GM12878 (cell line): Measurements from ENCODE around the gene MAGI1. TPM values are rescaled to one million over a fixed set of nuclear protein-coding genes. Genes with fewer than 3 reads are reported as not detected.

ENCODE experiments used
- ATAC-seq: fragments of 200-7000 bp; cut with Tn5 transposase; 3 replicates; pipeline ENCODE4 v1.9.1; 2020; ENCODE audit warnings: mild to moderate bottlenecking, moderate library complexity
- BruUV-seq: library from RNA; stranded (reverse); fragments of 400-500 nt; replicated peaks from 2 replicates; lab custom pipeline; 2021; lab: Mats Ljungman, UMichigan
- CTCF ChIA-PET: fragments of 300-600 bp; sonication (Branson Sonifier 250); formaldehyde crosslinking; extraction: SDS; loops from one replicate; lab custom pipeline; 2021; ENCODE audit warnings: inconsistent platforms; lab: Yijun Ruan, JAX
- POLR2A ChIA-PET: fragments of 350-600 bp; formaldehyde crosslinking; extraction: SDS; loops from one replicate; lab custom pipeline; 2021; ENCODE audit warnings: inconsistent platforms; lab: Charles Lee
- RAD21 ChIA-PET: fragments of 300-600 bp; sonication (Branson Sonifier 250); formaldehyde crosslinking; loops from one replicate; lab custom pipeline; 2023; ENCODE audit warnings: antibody characterized with exemption; ENCODE audit not compliant: unreplicated experiment; lab: Charles Lee
- SMC1A ChIA-PET: fragments of 300-600 bp; sonication (Branson Sonifier 250); formaldehyde crosslinking; loops from one replicate; lab custom pipeline; 2023; ENCODE audit not compliant: unreplicated experiment, uncharacterized antibody; lab: Charles Lee
- DNase-seq: peaks from one replicate; pipeline ENCODE4 v3.0.0-alpha.2; 2011; ENCODE audit warnings: low read depth, low spot score
- FAIRE-seq: peaks from 3 replicates; lab custom pipeline; 2011; peaks lifted over from hg19 to GRCh38; lab: Jason Lieb, UNC
- H2AFZ ChIP-seq: 2 replicates; pipeline ENCODE4 v1.6.0; 2011; ENCODE audit warnings: low read depth, low read length, control low read depth; ENCODE audit not compliant: control insufficient read depth
- H3K27ac ChIP-seq: 2 replicates; pipeline ENCODE4 v1.5.1; 2011; ENCODE audit warnings: control low read depth; ENCODE audit not compliant: control insufficient read depth, insufficient read depth
- H3K27me3 ChIP-seq, 2 experiments: replicated peaks in 1 of 2; 2 replicates each; pipeline versions ENCODE4 v1.6.0 to v1.6.1; 2011; ENCODE audit warnings: low read length in 1 of 2; ENCODE audit not compliant: control insufficient read depth in 2 of 2, insufficient read depth in 2 of 2
- H3K36me3 ChIP-seq, 2 experiments: 2 replicates each; pipeline ENCODE4 v1.5.1; 2011; ENCODE audit warnings: low read length in 1 of 2; ENCODE audit not compliant: control insufficient read depth in 2 of 2, insufficient read depth in 2 of 2
- H3K4me1 ChIP-seq: 2 replicates; pipeline ENCODE4 v1.6.1; 2011; ENCODE audit warnings: mild to moderate bottlenecking, low read length, moderate library complexity, mixed read lengths; ENCODE audit not compliant: control insufficient read depth, insufficient read depth
- H3K4me2 ChIP-seq: 2 replicates; pipeline ENCODE4 v1.6.0; 2011; ENCODE audit warnings: control low read depth; ENCODE audit not compliant: control insufficient read depth, insufficient read depth
- H3K4me3 ChIP-seq: fragments of 200-600 bp; sonication (generic); 2 replicates; pipeline ENCODE4 v1.5.1; 2016
- H3K79me2 ChIP-seq: 2 replicates; pipeline ENCODE4 v1.6.0; 2011; ENCODE audit warnings: low read length; ENCODE audit not compliant: control insufficient read depth, insufficient read depth
- H3K9ac ChIP-seq: 2 replicates; pipeline ENCODE4 v1.8.0; 2011; ENCODE audit warnings: low read length, control low read depth, mixed read lengths; ENCODE audit not compliant: control insufficient read depth, insufficient read depth
- H3K9me3 ChIP-seq: replicated peaks from 3 replicates; pipeline ENCODE4 v1.5.1; 2011; ENCODE audit warnings: mild to moderate bottlenecking, low read length; ENCODE audit not compliant: control insufficient read depth, insufficient read depth
- H4K20me1 ChIP-seq: 2 replicates; pipeline ENCODE4 v1.6.0; 2011; ENCODE audit not compliant: control insufficient read depth, insufficient read depth
- BRCA1 ChIP-seq: IDR thresholded peaks from 2 replicates; pipeline ENCODE4 v1.6.1; 2011; ENCODE audit warnings: low read depth, low read length, improper control_type of control experiment
- RAD21 ChIP-seq: IDR thresholded peaks from 2 replicates; pipeline ENCODE4 v1.6.1; 2011; ENCODE audit warnings: mild to moderate bottlenecking, low read depth, low read length, moderate library complexity; ENCODE audit not compliant: insufficient read depth
- SMC3 ChIP-seq: IDR thresholded peaks from 2 replicates; pipeline ENCODE4 v1.6.1; 2011; ENCODE audit warnings: low read length, improper control_type of control experiment, borderline replicate concordance
- SP1 ChIP-seq: IDR thresholded peaks from one replicate; pipeline ENCODE4 v1.6.1; 2011; ENCODE audit warnings: low read depth, low read length
- WGBS: methylation state at CpG from one replicate; pipeline ENCODE4 v1.1.6; 2016; ENCODE audit warnings: low lambda C conversion rate; ENCODE audit not compliant: insufficient replicate concordance, insufficient coverage; ENCODE audit errors: missing lambda C conversion rate; 5-methylcytosine and 5-hydroxymethylcytosine counted together
- in situ Hi-C: fragments of 300-500 bp; cut with MboI; formaldehyde crosslinking; loops from 9 replicates; pipeline ENCODE4 v1.14.3; 2018; ENCODE audit warnings: mixed read lengths
- intact Hi-C: fragments of 100-400 bp; cut with micrococcal nuclease; formaldehyde crosslinking; loops from one replicate; pipeline ENCODE4 v1.14.2; 2022; ENCODE audit not compliant: unreplicated experiment
- polyA plus RNA-seq, 11 experiments: library from polyadenylated mRNA; depleted of rRNA in 4 of 11; unstranded in 6 of 11; stranded (reverse) in 5 of 11; fragments of >200 nt; fragmentation: Nextera tagmentation in 4 of 11; fragmentation: Illumina TruSeq in 1 of 11; extraction: Ambion mirVana in 4 of 11; extraction: Trizol in 1 of 11; gene quantifications; 1 replicate in 1 of 11; 2 replicates in 10 of 11; pipeline versions ENCODE4 v1.2.1 to v1.2.3, GENCODE V29; 2011 to 2016; ENCODE audit warnings: inconsistent platforms in 2 of 11, missing spikeins in 2 of 11, low read depth in 1 of 11
- total RNA-seq, 4 experiments: library from RNA; depleted of rRNA in 3 of 4; stranded (reverse); fragments of >200 nt in 3 of 4; fragmentation: Illumina TruSeq in 1 of 4; extraction: Trizol in 1 of 4; gene quantifications; 2 replicates each; pipeline versions ENCODE4 v1.2.1 to v1.2.3, GENCODE V29; 2013 to 2021
- TF ChIP-seq, protein P1 (sequence below), 3 experiments: IDR thresholded peaks in 2 of 3; conservative IDR thresholded peaks in 1 of 3; 2 replicates each; pipeline ENCODE4 v1.5.1; 2011; ENCODE audit warnings: low read depth in 3 of 3, low read length in 3 of 3, mild to moderate bottlenecking in 3 of 3, control low read depth in 2 of 3, moderate library complexity in 2 of 3, inconsistent platforms in 1 of 3, mixed read lengths in 1 of 3; ENCODE audit not compliant: control insufficient read depth in 2 of 3, insufficient read depth in 1 of 3; ENCODE audit errors: extremely low read depth in 1 of 3

The MAGI1 gene
- total and polyA plus RNA-seq, 10 of the 15 experiments (the other 5 are each of a cell fraction or from before 2014, with no cell fraction given), result 0.02 to 3.3 (median 0.29) TPM; not detected in 1

- H3K4me3 ChIP-seq, result no peak overlapping the region
- no peak overlapping the region for H3K9ac ChIP-seq
- H3K4me2 ChIP-seq, result no peak overlapping the region
- H3K79me2 ChIP-seq, result no peaks in the 10 kb centered on the region
- H3K9me3 ChIP-seq, result no peaks in the 10 kb centered on the region
- H3K27me3 ChIP-seq, result no peaks in the 10 kb centered on the region
- CTCF ChIA-PET, result no interaction called here
- no TSS peak for BruUV-seq
- POLR2A ChIA-PET, result no interaction called here
- intact Hi-C loops, result loop anchor here (1.0 kb wide), 1 partner anchor 130 kb away; no protein-coding TSS in a partner anchor
- no peak overlapping the region for H2AFZ ChIP-seq
- no peak for DNase-seq
- H3K27ac ChIP-seq, result no peak overlapping the region
- SMC1A ChIA-PET, result interaction anchor here (0.6 kb wide), 1 partner anchor 9 kb away, joined by 3 read pairs; no protein-coding TSS in a partner anchor
- H3K36me3 ChIP-seq, result no peaks in the 10 kb centered on the region
- in situ Hi-C loops, result no loop called here
- WGBS, result 35% methylated on average over 3 of the region's 3 CpGs
- peak; percentile 61 for ATAC-seq
- RAD21 ChIA-PET, result no interaction called here
- no peaks in the 10 kb centered on the region for H4K20me1 ChIP-seq
- H3K4me1 ChIP-seq, result no peaks in the 10 kb centered on the region
- FAIRE-seq, result no peak
- TF ChIP-seq SMC3, result peak; percentile 10; the same call in 1 of the 2 replicates
- TF ChIP-seq, protein P1, sequence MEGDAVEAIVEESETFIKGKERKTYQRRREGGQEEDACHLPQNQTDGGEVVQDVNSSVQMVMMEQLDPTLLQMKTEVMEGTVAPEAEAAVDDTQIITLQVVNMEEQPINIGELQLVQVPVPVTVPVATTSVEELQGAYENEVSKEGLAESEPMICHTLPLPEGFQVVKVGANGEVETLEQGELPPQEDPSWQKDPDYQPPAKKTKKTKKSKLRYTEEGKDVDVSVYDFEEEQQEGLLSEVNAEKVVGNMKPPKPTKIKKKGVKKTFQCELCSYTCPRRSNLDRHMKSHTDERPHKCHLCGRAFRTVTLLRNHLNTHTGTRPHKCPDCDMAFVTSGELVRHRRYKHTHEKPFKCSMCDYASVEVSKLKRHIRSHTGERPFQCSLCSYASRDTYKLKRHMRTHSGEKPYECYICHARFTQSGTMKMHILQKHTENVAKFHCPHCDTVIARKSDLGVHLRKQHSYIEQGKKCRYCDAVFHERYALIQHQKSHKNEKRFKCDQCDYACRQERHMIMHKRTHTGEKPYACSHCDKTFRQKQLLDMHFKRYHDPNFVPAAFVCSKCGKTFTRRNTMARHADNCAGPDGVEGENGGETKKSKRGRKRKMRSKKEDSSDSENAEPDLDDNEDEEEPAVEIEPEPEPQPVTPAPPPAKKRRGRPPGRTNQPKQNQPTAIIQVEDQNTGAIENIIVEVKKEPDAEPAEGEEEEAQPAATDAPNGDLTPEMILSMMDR (IDR thresholded peaks at IDR 0.05 in 2 of 3, conservative IDR thresholded peaks at IDR 0.05 in 1 of 3; ENCODE audit: control insufficient read depth in 2 of 3, extremely low read depth in 1 of 3, insufficient read depth in 1 of 3, low read depth in 3 of 3, low read length in 3 of 3), result peak; percentile 1 to 15 (median 14); a peak in 2 of 6 replicates
- TF ChIP-seq RAD21, result peak; percentile 33; the same call in 1 of the 2 replicates
- TF ChIP-seq BRCA1, result no peak
- no peak for TF ChIP-seq SP1
Observed at GRCh38 chr3:65914740-65915367, 123.9 kb downstream of the MAGI1 start.
